HG03558 (cell line): ENCODE results near the gene HOOK2.
"Not testable (repeated sequence)": the region's sequence is repeated elsewhere in the genome, so short reads cannot be mapped to it uniquely, and the experiment has no call there.

Experiments
- ATAC-seq: cut with Tn5 transposase; IDR thresholded peaks from one replicate; pipeline ENCODE4 v1.9.1; 2021; ENCODE audit warnings: moderate number of reproducible peaks; ENCODE audit not compliant: unreplicated experiment; ENCODE audit errors: extremely low read depth

HOOK2 gene

GRCh38 chr19:12723381-12723640 is 52.0 kb downstream of the HOOK2 start:
- ATAC-seq = no peak

- ATAC-seq = no peak
Measured at GRCh38 chr19:12722566-12723380, 52.6 kb downstream of the HOOK2 start.

- no peak for ATAC-seq
Measured at GRCh38 chr19:12721656-12722565, 53.4 kb downstream of the HOOK2 start.

GRCh38 chr19:12720851-12721655 is 54.3 kb downstream of the HOOK2 start:
- ATAC-seq = no peak

- no peak for ATAC-seq
Measured at GRCh38 chr19:12720296-12720695, 55.1 kb downstream of the HOOK2 start.

GRCh38 chr19:12715929-12716328 is 59.4 kb downstream of the HOOK2 start:
- no peak for ATAC-seq

GRCh38 chr19:12715102-12715501 is 60.2 kb downstream of the HOOK2 start:
- no peak for ATAC-seq

GRCh38 chr19:12713304-12713703 is 62.0 kb downstream of the HOOK2 start:
- ATAC-seq = not testable (repeated sequence)
